ENCODE results near the gene MGAT4B.
"Not testable (repeated sequence)": the region's sequence is repeated elsewhere in the genome, so short reads cannot be mapped to it uniquely, and the experiment has no call there.

The MGAT4B gene

DNA sequence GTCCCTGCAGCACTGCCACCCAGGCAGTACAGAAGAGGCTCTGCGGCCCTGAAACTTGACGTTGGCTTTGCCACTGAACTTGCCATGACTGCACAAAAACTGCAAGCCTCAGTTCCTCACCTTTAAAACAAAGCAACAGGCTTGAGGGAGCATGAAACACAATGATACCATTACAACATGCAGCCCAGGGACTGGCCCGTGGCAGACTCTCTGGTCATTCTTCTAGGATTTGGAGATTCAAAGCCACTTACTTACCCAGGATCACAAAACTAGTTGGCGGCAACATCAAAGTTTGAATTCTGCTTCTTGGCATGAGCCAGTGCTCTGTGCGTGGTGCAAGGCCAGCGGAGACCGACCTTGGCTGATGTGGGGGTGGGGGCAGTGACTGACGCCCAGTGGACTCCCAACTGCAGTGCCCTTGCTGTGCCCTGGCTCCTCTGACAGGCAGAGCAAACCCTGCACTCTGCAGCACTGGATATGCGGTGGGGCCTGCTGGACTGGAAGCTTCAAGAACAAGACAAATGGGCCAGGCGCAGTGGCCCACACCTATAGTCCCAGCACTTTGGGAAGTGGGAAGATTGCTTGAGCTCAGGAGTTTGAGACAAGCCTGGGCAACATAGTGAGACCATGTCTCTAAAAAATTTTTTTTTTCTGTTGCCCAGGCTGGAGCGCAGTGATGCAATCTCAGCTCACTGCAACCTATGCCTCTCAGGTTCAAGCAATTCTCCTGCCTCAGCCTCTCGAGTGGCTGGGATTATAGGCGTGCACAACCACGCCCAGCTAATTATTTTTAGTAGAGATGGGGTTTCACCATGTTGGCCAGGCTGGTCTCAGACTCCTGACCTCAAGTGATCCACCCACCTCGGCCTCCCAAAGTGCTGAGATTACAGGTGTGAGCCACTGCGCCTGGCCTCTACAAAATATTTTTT is 32.9 kb upstream of the MGAT4B start:
- no peak overlapping the region for H3K4me3 ChIP-seq (ENCODE audit: low read depth, low read length)
- TF ChIP-seq, protein P1, sequence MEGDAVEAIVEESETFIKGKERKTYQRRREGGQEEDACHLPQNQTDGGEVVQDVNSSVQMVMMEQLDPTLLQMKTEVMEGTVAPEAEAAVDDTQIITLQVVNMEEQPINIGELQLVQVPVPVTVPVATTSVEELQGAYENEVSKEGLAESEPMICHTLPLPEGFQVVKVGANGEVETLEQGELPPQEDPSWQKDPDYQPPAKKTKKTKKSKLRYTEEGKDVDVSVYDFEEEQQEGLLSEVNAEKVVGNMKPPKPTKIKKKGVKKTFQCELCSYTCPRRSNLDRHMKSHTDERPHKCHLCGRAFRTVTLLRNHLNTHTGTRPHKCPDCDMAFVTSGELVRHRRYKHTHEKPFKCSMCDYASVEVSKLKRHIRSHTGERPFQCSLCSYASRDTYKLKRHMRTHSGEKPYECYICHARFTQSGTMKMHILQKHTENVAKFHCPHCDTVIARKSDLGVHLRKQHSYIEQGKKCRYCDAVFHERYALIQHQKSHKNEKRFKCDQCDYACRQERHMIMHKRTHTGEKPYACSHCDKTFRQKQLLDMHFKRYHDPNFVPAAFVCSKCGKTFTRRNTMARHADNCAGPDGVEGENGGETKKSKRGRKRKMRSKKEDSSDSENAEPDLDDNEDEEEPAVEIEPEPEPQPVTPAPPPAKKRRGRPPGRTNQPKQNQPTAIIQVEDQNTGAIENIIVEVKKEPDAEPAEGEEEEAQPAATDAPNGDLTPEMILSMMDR (IDR thresholded peaks at IDR 0.05; ENCODE audit: low read depth, low read length): no peak
- no peak for DNase-seq (ENCODE audit: low read depth, low spot score)
- in situ Hi-C loops (cut with HindIII; ENCODE audit: low sequenced_read_pairs): no loop called here

DNA sequence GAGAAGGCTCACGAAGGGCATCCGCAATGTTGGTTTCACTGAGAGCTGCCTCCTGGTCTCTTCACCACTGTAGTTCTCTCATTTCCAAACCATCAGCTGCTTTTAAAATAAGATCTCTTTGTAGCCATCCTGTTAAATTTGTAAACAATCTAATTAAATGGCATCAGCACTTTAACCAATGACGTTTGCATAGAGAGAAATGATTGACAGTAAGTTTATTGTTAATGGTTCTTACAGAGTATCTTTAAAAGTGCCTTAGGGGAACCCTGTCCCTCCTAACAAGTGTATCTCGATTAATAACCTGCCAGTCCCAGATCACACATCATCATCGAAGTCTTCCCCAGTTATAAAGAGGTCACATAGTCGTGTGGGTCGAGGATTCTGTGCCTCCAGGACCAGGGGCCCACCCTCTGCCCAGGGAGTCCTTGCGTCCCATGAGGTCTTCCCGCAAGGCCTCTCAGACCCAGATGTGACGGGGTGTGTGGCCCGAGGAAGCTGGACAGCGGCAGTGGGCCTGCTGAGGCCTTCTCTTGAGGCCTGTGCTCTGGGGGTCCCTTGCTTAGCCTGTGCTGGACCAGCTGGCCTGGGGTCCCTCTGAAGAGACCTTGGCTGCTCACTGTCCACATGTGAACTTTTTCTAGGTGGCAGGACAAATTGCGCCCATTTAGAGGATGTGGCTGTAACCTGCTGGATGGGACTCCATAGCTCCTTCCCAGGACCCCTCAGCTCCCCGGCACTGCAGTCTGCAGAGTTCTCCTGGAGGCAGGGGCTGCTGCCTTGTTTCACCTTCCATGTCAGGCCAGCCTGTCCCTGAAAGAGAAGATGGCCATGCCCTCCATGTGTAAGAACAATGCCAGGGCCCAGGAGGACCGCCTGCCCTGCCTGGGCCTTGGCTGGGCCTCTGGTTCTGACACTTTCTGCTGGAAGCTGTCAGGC is 30.7 kb upstream of the MGAT4B start:
- TF ChIP-seq, protein P1 (IDR thresholded peaks at IDR 0.05; ENCODE audit: low read depth, low read length): no peak
- no peak overlapping the region for H3K4me3 ChIP-seq (ENCODE audit: low read depth, low read length)
- in situ Hi-C loops (cut with HindIII; ENCODE audit: low sequenced_read_pairs): no loop called here
- DNase-seq (ENCODE audit: low read depth, low spot score): no peak

DNA sequence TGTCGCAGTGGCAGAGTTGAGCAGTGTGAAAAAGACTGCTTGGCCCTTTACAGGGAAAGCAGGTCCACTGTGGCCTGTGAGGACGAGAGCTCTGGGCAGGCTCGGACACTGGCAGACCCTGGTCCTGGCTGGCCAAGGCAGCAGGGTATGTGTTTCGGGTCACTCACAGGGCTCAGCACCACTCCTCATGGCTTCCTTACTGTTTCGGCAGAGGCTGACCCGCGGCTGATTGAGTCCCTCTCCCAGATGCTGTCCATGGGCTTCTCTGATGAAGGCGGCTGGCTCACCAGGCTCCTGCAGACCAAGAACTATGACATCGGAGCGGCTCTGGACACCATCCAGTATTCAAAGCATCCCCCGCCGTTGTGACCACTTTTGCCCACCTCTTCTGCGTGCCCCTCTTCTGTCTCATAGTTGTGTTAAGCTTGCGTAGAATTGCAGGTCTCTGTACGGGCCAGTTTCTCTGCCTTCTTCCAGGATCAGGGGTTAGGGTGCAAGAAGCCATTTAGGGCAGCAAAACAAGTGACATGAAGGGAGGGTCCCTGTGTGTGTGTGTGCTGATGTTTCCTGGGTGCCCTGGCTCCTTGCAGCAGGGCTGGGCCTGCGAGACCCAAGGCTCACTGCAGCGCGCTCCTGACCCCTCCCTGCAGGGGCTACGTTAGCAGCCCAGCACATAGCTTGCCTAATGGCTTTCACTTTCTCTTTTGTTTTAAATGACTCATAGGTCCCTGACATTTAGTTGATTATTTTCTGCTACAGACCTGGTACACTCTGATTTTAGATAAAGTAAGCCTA is 29.8 kb upstream of the MGAT4B start:
- in situ Hi-C loops (cut with HindIII; ENCODE audit: low sequenced_read_pairs): no loop called here
- H3K4me3 ChIP-seq (ENCODE audit: low read depth, low read length): no peak overlapping the region
- TF ChIP-seq, protein P1 (IDR thresholded peaks at IDR 0.05; ENCODE audit: low read depth, low read length): peak; percentile 12
- DNase-seq (ENCODE audit: low read depth, low spot score): peak; percentile 51

DNA sequence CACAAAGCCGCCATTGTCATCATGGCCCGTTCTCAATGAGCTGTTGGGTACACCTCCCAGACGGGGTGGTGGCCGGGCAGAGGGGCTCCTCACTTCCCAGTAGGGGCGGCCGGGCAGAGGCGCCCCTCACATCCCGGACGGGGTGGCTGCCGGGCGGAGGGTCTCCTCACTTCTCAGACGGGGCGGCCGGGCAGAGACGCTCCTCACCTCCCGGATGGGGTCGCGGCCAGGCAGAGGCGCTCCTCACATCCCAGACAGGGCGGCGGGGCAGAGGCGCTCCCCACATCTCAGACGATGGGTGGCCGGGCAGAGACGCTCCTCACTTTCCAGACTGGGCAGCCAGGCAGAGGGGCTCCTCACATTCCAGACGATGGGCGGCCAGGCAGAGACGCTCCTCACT is 28.2 kb upstream of the MGAT4B start:
- DNase-seq (ENCODE audit: low read depth, low spot score); H3K4me3 ChIP-seq (ENCODE audit: low read depth, low read length); in situ Hi-C loops (cut with HindIII; ENCODE audit: low sequenced_read_pairs): not testable (repeated sequence)

DNA sequence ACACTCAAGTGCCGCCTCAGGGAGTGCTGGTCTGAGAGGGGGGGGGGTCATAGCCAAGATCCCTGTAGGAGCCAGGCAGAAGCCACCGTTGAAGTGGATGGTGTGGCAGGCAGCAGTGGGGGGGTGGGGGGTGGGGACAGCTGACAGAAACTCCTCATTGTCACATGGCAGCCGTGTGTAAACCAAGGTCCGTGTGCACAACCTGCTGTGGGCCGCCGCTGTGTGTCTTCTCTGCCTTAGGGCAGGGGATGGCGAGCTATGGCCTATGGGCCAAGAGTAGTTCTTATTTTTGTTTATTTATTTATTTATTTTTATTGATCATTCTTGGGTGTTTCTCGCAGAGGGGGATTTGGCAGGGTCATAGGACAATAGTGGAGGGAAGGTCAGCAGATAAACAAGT is 27.5 kb upstream of the MGAT4B start:
- no peak for DNase-seq (ENCODE audit: low read depth, low spot score)
- TF ChIP-seq, protein P1 (IDR thresholded peaks at IDR 0.05; ENCODE audit: low read depth, low read length): no peak
- in situ Hi-C loops (cut with HindIII; ENCODE audit: low sequenced_read_pairs): no loop called here
- H3K4me3 ChIP-seq (ENCODE audit: low read depth, low read length): no peak overlapping the region

DNA sequence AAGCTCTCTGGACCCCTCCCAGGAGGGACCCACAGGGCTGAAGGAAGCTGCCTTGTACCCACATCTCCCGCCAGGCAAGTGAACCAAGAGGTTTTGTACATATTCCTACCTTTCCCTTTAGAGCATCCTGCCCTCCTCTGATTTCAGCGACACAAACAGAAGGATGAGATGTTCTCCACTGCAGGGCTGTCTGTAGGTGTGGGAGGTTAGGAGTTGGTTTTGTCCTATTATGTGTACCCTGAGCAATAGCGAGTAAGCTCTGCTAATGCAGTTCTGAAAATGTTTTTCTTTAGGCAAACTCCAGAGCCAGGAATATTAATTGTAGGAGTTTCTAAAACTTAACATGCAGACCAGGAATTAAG is 27.0 kb upstream of the MGAT4B start:
- in situ Hi-C loops (cut with HindIII; ENCODE audit: low sequenced_read_pairs): no loop called here
- no peak for DNase-seq (ENCODE audit: low read depth, low spot score)
- TF ChIP-seq, protein P1 (IDR thresholded peaks at IDR 0.05; ENCODE audit: low read depth, low read length): no peak
- H3K4me3 ChIP-seq (ENCODE audit: low read depth, low read length): no peak overlapping the region
